ENCODE data around the gene PSRC1.
A peak's percentile ranks its signal among the peaks of the same experiment; 100 is the strongest.

The PSRC1 gene

DNA sequence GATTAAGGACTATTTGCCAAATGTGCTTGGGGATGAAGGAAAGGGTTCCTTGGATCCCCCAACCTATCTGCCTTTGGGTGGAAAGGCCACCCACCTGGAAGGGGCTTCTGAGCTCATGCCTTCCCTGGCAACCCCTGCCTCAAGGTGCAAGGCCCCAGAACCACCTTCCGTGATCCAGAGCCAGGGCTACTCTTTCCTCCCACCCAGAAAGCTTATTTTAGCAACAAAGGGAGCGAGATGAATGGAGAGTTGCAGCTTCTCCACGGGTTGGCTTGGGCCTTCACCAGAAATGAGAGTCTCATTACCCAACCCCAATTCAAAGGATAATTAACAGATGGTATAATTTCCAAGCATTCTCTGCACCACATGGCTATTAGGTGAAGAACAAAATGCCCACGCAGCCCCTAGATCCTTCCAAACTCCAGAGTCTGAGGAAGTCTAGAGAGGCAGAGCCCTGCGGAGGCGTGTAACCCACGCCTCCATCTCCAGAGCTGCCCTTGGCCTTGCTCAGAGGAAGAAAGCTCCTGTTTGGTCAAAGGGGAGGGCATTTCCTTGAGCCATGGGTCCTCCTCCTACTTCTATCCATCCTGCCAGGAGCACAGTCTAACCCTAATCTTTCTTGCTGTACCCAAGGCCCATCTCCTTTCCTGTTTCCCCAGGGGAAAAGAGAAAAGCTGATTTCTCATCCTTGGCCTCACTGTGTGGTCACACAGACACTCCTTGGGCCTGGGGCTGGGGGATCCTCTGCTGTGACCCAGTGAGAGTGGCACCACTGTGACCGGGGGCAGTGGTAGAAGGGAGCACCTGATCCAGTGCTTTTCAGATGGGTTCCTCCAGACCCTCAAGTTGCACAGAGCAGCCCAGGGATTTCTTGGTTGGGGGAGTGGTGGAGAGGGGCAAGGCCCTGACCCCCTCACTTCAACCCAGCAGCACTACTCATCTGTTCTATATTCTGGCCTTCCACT is 35.3 kb downstream of the PSRC1 start:
- no peak for DNase-seq (ENCODE audit: low read depth)

DNA sequence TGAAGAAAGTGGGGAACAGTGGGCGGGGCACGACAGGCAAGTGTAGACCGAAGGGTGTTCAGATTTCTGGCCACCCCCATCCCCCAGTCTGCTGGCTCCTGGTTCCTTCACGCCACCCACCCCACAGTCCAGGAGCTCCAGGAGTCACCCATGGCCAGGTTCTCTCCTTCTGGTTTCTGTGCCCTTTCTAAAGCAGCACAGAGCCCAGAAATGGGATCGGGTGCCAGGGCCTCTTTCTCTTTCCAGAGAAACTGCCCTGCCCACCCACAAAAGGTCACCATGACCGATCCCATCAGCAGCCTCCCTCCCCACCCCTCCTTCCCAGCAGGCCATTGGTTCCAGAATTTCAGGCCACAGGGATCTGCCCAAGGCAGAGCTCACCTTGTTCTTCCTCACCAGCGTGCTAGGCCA is 36.8 kb downstream of the PSRC1 start:
- no peak for DNase-seq (ENCODE audit: low read depth)

DNA sequence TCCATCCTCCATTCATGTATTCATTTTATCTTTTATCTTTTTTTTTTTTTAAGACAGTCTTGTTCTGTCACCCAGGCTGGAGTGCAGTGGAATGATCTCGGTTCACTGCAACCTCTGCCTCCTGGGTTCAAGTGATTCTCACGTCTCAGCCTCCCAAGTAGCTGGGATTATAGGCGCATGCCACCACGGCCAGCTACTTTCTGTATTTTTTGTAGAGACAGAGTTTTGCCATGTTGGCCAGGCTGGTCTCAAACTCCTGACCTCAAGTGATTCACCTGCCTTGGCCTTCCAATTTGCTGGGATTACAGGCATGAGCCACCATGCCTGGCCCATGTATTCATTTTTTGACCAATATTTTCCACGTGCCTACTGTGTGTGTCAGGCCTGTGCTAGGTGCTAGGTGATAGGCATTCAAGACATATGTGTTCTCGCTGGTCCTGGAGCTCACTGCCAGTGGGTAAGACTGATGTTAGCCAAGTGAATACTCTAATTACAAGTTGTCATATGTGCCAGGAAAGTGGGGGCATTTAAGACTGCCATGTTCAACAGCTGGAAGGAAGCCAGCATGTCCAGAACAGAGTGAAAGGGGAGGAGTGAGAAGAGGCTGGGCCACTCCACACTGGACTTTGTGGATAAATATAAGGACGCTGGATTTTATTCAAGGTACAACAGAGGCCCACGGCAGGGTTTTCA is 38.9 kb downstream of the PSRC1 start:
- DNase-seq (ENCODE audit: low read depth) = no peak

DNA sequence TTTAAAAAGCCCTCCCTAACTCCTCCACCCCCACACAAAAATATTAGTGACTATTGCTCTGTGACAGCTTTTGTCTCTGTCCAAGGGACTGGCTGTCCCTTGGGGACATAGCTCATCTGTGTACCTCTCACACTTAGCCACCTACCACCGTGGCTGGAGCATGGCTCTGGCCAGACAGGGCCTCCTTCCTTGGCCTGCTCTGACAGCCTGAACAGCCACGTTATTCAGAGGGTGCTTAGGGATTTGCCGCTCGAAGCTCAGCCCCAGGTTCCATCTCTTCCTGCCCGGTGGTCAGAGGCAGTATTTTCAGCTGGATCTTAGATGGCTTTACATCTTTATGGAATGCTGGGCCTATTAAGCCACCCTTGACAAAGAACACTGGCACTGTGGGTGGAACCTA is 39.7 kb downstream of the PSRC1 start:
- no peak for DNase-seq (ENCODE audit: low read depth)

DNA sequence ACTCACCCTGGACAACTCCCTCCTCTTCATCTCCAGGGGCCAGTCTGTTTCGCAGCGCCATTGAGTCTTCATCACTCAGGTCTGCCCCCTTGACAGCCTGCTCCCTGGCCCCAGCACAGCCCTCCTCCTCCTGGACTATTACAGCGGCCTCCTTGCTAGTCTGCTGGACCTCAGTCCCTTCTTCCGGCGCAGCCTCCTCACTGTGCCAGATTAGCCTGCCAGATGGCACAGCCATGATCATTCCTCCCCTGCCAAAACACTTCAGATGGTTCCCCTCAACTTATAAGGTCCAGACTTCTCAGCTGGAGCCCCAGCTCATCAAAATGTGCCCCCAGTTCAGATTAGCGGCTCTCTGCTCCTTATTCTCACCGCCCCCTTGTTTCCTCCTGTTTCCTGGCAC is 40.6 kb downstream of the PSRC1 start:
- no peak for DNase-seq (ENCODE audit: low read depth)

DNA sequence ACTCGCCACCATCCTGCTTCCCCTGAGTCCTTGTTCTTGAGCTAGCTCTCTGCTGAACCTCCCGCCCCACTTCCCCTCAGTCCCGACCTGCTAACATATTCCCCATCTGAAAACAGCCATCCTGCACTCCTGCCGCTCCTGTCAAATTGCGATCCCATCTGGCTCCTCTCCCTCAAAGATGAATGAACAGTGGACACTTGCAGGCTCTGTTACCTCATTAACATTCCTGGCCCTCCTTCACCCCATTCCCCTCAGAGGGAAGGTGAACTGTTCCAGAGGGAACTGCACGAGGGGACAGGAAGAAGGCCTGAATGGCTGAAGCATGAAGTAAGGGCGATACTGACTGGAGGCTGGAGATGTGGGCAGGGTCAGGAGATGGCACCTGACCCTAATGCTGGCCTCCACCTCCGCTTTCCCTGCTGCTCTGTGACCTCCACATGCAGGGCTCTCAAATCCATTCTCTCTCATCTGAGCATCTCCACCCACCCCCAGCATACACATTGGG is 41.1 kb downstream of the PSRC1 start:
- DNase-seq (ENCODE audit: low read depth) = no peak

DNA sequence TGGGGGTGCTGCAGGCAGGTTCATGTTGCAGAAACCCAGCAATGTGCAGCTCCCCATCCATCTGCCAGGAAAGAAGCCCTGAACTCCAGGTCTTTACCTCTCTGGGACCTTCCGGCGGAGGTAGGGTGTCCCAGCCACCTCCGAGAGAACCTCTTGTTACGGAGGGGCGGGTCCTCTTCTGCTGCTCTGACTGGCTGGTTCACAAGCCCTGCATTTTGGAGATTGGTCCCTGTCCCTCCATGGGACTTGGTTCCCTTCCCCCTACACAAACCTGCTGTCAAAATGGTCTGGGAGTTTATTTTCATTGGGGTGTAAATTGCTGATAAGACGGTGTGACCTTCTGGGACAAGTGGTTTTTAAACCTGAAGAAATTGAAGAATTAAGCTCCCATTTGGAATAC is 41.6 kb downstream of the PSRC1 start:
- DNase-seq (ENCODE audit: low read depth) = no peak

DNA sequence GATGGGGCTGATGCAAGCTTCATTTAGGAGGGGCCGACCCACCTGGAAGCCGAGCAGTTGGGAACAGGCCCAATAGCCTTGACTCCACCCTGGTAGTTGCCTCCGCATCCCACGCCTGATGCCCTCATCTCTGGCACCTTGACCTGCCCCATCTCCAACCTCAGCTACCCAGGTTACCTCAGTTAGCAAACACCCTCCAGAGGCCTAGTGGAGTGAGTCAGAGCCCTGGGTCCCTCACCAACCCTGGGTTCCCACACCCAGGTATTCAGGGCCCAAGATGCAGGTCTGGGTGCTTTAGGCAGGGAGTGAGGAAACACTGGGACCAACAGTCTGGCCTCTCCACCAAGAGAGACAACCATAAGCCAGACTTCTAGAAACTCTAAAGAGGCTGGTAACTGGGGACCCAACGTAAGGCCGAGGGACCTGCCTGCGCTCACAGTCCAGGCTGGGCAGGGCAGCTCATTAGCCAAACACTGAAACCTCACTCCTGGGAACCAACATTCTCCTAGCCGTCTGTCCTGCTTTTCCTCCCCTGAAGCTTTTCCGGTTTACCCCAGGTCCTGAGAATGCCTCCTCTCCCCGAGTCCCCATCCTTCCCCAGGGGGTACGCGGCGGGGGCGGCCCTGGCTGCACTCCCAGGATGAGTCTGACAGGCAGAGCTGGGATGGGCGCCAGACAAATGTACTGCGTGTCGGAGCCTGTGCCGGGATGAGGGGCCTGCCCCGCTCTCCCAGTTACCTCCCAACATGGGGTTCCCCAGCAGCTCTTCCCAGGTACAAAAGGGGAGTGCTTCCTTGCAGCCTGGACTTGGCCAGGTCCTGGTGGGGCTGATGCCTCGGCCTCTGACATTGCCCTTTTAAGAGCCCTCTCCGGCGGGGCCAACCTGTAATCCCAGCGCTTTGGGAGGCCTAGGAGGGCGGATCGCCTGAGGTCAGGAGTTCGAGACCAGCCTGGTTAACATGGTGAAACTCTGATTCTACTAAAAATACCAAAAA is 42.5 kb downstream of the PSRC1 start:
- peak; percentile 39 for DNase-seq (ENCODE audit: low read depth)

DNA sequence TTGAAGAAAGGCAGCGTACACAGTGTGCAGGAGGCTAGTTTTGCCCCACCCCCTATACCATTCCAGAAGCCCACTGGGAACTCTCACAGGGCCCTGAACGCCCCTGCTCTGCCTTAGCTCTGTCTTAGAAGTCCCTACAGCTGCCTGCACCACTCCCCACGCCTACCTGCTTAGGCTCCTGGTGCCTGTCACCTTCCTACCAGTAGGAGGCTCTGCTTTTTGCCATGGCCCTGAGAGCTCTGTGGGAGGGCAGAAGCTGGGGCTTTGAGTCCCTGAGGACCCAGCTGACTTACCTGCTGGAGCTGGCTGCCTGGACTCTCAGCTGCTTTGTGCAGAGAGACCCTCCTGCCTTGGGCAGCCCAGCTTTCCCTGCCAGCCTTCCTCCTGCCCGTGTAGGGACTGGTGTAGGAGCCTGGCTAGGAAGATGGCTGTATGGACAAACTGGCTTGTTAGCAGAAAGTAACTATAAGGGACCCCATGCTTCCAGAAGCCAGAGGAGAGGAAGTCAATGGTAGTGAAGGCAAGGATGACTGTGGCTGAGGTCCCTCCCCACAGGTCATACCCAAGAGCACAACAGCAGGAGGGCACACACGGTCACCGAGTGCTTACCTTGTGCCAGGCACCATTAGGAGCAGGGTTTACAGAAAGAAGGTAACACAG is 43.4 kb downstream of the PSRC1 start:
- DNase-seq (ENCODE audit: low read depth) = no peak

DNA sequence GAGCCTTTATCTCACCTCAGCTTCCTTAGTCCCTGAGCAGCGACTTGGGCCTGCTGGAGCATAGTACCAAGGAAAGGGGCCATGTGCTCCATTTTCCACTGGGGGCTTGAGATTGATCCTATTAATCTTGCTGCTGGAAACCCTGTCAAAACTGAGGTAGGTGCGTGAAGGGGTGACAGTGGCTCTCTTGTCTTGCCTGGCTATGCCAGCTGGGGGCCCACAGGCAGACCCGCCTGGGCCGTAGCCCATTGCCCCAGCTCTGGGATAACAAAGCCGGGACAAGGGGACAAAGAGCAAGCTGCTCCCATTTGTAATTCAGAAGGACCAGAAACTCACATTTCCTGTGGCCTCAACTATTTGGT is 43.9 kb downstream of the PSRC1 start:
- no peak for DNase-seq (ENCODE audit: low read depth)

DNA sequence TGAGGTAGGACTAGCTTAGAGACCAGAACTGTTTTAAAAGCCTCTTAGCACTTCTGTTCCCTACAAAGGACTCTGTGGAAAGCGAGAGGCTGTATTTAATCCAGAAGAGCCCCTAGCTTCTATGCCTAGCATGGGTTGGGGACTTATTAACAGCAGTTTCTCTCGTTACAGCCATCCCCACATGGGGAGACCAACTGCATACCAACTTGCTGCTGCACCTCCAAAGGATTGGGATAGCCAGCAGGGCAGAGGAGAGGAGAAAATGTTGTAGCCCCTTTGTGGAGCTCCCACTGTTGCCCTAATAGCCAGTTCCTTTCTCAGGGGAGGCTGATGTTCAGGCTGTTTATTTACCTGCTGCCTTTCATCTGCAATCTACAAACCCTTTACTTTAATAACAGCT is 44.6 kb downstream of the PSRC1 start:
- no peak for DNase-seq (ENCODE audit: low read depth)

DNA sequence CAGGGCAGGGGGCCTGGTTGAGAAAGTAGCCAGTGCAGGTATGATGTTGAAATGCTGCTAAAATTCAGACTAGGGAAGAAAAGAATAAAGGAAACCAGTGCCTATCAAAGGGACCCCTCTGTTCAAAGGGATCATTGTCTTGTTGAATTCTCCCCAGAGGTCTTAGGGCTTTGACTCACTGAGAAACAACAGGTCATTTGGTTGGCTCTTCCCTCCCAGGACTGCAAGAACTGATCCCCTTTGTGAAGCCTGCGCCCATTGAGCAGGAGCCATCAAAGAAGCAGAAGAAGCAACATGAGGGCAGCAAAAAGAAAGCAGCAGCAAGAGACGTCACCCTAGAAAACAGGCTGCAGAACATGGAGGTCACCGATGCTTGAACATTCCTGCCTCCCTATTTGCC is 45.4 kb downstream of the PSRC1 start:
- DNase-seq (ENCODE audit: low read depth) = no peak

DNA sequence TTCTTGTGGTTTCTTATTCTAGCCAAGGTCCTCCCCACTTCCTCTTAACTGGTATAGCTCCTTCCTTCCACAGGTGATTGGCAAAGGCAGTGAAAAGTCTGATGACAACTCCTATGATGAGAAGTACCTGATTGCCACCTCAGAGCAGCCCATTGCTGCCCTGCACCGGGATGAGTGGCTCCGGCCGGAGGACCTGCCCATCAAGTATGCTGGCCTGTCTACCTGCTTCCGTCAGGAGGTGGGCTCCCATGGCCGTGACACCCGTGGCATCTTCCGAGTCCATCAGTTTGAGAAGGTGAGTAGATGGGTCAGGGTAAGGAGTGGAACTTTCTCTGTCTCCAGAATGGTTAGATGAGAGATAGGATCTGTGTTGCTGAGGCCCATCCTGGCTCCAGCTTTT is 47.8 kb downstream of the PSRC1 start:
- DNase-seq (ENCODE audit: low read depth) = no peak

DNA sequence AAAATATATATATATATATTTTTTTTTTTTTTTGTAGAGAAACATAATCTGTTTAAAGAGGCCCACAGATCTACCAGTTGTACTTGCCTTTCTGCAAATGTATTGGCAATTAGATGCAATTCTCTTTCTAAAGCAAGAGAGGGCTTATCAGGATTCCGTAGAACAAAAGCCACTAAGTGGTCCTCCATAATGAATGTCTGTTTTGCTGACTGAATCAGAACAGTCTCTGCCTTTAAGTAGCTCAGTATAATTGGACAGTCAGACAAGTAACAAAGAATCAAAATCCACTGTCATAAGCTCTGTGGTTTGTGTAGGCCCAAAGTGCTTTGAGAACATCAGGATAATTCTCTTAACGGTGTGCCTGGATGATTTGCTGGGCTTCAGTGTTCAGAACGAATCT is 51.9 kb downstream of the PSRC1 start:
- DNase-seq (ENCODE audit: low read depth) = no peak
